ENCODE data around the gene ZKSCAN3. TPM values are rescaled to one million over a fixed set of nuclear protein-coding genes. Genes with fewer than 3 reads are reported as not detected.

Gene ZKSCAN3
- total RNA-seq, 1 experiment from 2014 or later: 11.2 TPM

GRCh38 chr6:28343898-28344677 is 5.7 kb upstream of the ZKSCAN3 start:
- no peak for DNase-seq (ENCODE audit: low read depth, low spot score)
- no peaks in the 10 kb centered on the region for H4K20me1 ChIP-seq (ENCODE audit: insufficient read depth)
- H3K9ac ChIP-seq (ENCODE audit: low read length): no peak overlapping the region
- BruUV-seq (replicated peaks): no TSS peak
- H2AFZ ChIP-seq (ENCODE audit: low read depth, low read length, poor library complexity, severe bottlenecking): no peak overlapping the region
- no peaks in the 10 kb centered on the region for H3K79me2 ChIP-seq (ENCODE audit: insufficient read depth, low read length)
- no peak overlapping the region for H3K4me3 ChIP-seq (replicated peaks in 1 of 2; ENCODE audit: low read depth in 1 of 2, low read length in 2 of 2)
- no peak overlapping the region for H3K4me2 ChIP-seq (ENCODE audit: low read length)
- no peaks in the 10 kb centered on the region for H3K4me1 ChIP-seq (ENCODE audit: control insufficient read depth in 1 of 2, insufficient read depth in 2 of 2, low read length in 2 of 2)
- no peaks in the 10 kb centered on the region for H3K27me3 ChIP-seq (ENCODE audit: insufficient read depth, low read length)
- ChIA-PET POLR2A (no interaction called here), RAD21 (ENCODE audit: low non-redundant PET in 1 of 2, low total read pairs in 2 of 2, uncharacterized antibody in 2 of 2, unreplicated experiment in 2 of 2) (no interaction called here), CTCF (no interaction called here)
- TF ChIP-seq POLR2AphosphoS5 (IDR thresholded peaks at IDR 0.05; ENCODE audit: low read depth, low read length) (no peak), ATF3 (IDR thresholded peaks at IDR 0.05) (no peak), ZNF274 (IDR thresholded peaks at IDR 0.05; ENCODE audit: low read depth, low read length) (no peak)
- no peak for ATAC-seq
- no peak overlapping the region for H3K27ac ChIP-seq (ENCODE audit: low read depth, low read length)
- no peaks in the 10 kb centered on the region for H3K9me2 ChIP-seq (ENCODE audit: insufficient read depth)
- H3K36me3 ChIP-seq (ENCODE audit: control insufficient read depth in 1 of 2, insufficient read depth in 2 of 2, low read length in 2 of 2): no peaks in the 10 kb centered on the region
- H3K9me3 ChIP-seq (ENCODE audit: control insufficient read depth in 1 of 2, insufficient read depth in 1 of 2, low read depth in 1 of 2, low read length in 2 of 2): 0 out of 4 replicates have a peak, but pooled peaks cover 4 to 6% of the 10 kb centered on the region in 2 experiments
- intact Hi-C loops (cut with micrococcal nuclease): no loop called here

- CTCF ChIA-PET: no interaction called here
- DNase-seq (ENCODE audit: low read depth, low spot score) (no peak), ATAC-seq (no peak)
- Histone ChIP-seq H3K36me3 (ENCODE audit: control insufficient read depth in 1 of 2, insufficient read depth in 2 of 2, low read length in 2 of 2) (no peaks in the 10 kb centered on the region), H2AFZ (ENCODE audit: low read depth, low read length, poor library complexity, severe bottlenecking) (no peak overlapping the region), H3K9me2 (ENCODE audit: insufficient read depth) (no peaks in the 10 kb centered on the region), H3K27ac (ENCODE audit: low read depth, low read length) (no peak overlapping the region), H3K4me1 (ENCODE audit: control insufficient read depth in 1 of 2, insufficient read depth in 2 of 2, low read length in 2 of 2) (0 out of 4 replicates have a peak, but pooled peaks cover 0 to 3% of the 10 kb centered on the region in 2 experiments), H4K20me1 (ENCODE audit: insufficient read depth) (no peaks in the 10 kb centered on the region), H3K9ac (ENCODE audit: low read length) (no peak overlapping the region), H3K4me3 (replicated peaks in 1 of 2; ENCODE audit: low read depth in 1 of 2, low read length in 2 of 2) (no peak overlapping the region), H3K9me3 (ENCODE audit: control insufficient read depth in 1 of 2, insufficient read depth in 1 of 2, low read depth in 1 of 2, low read length in 2 of 2) (0 out of 4 replicates have a peak, but pooled peaks cover under 1 to 4% of the 10 kb centered on the region in 2 experiments), H3K4me2 (ENCODE audit: low read length) (no peak overlapping the region), H3K27me3 (ENCODE audit: insufficient read depth, low read length) (no peaks in the 10 kb centered on the region), H3K79me2 (ENCODE audit: insufficient read depth, low read length) (peaks cover 4% of the 10 kb centered on the region)
- RAD21 ChIA-PET (ENCODE audit: low non-redundant PET in 1 of 2, low total read pairs in 2 of 2, uncharacterized antibody in 2 of 2, unreplicated experiment in 2 of 2): no interaction called here
- intact Hi-C loops (cut with micrococcal nuclease): no loop called here
- no peak for TF ChIP-seq SRF (IDR thresholded peaks at IDR 0.05; ENCODE audit: low read depth)
- POLR2A ChIA-PET: no interaction called here
- BruUV-seq (replicated peaks): no TSS peak
Measured at GRCh38 chr6:28345201-28345600, 4.5 kb upstream of the ZKSCAN3 start.

All from HCT116 (cell line).